Thoracic aorta (tissue), 2 donors: ENCODE results near the gene DAB2. TPM values are rescaled to one million over a fixed set of nuclear protein-coding genes. Genes with fewer than 3 reads are reported as not detected.
"Not testable (repeated sequence)": the region's sequence is repeated elsewhere in the genome, so short reads cannot be mapped to it uniquely, and the experiment has no call there.

Experiments
- ATAC-seq: fragments of 150-250 bp; one replicate; pipeline ENCODE4 v1.8.0; 2017; ENCODE audit warnings: low read depth; ENCODE audit not compliant: insufficient number of reproducible peaks, low FRiP score
- DNase-seq: peaks from one replicate; pipeline ENCODE4 v3.0.0-alpha.2; 2020; ENCODE audit warnings: low spot score
- H3K27ac ChIP-seq, 2 donors: fragments of 200-600 bp; sonication (generic); 1 replicate in 1 of 2; 2 replicates in 1 of 2; pipeline ENCODE4 v1.5.1; 2016; ENCODE audit warnings: mild to moderate bottlenecking in 2 of 2, moderate library complexity in 2 of 2
- H3K27me3 ChIP-seq: fragments of 200-600 bp; sonication (generic); replicated peaks from 2 replicates; pipeline ENCODE4 v1.6.0; 2016; ENCODE audit warnings: mild to moderate bottlenecking; ENCODE audit not compliant: insufficient read depth
- H3K36me3 ChIP-seq: fragments of 200-600 bp; sonication (generic); one replicate; pipeline ENCODE4 v1.5.1; 2016
- H3K4me1 ChIP-seq, 2 donors: fragments of 200-600 bp; sonication (generic); 1 replicate in 1 of 2; 2 replicates in 1 of 2; pipeline versions ENCODE4 v1.5.1 to v1.6.0; 2016; ENCODE audit warnings: low read depth in 2 of 2, mild to moderate bottlenecking in 1 of 2; ENCODE audit not compliant: control insufficient read depth in 1 of 2
- H3K4me3 ChIP-seq: fragments of 200-600 bp; sonication (generic); 2 replicates; pipeline ENCODE4 v1.5.1; 2016; ENCODE audit warnings: mild to moderate bottlenecking
- H3K9me3 ChIP-seq: fragments of 200-600 bp; sonication (generic); 2 replicates; pipeline ENCODE4 v1.5.1; 2016
- total RNA-seq, 2 donors: library from RNA; depleted of rRNA; stranded (reverse); fragments of >200 nt; gene quantifications; one replicate each; pipeline versions ENCODE4 v1.1.0 to v1.2.3, GENCODE V29; 2016
- TF ChIP-seq, protein P1 (sequence below): fragments of 200-600 bp; sonication (generic); IDR thresholded peaks from one replicate; pipeline ENCODE4 v1.5.1; 2019; ENCODE audit warnings: antibody characterized with exemption

Gene DAB2
- total RNA-seq, 2 donors from 2014 or later, result 162 to 187 TPM

DNA sequence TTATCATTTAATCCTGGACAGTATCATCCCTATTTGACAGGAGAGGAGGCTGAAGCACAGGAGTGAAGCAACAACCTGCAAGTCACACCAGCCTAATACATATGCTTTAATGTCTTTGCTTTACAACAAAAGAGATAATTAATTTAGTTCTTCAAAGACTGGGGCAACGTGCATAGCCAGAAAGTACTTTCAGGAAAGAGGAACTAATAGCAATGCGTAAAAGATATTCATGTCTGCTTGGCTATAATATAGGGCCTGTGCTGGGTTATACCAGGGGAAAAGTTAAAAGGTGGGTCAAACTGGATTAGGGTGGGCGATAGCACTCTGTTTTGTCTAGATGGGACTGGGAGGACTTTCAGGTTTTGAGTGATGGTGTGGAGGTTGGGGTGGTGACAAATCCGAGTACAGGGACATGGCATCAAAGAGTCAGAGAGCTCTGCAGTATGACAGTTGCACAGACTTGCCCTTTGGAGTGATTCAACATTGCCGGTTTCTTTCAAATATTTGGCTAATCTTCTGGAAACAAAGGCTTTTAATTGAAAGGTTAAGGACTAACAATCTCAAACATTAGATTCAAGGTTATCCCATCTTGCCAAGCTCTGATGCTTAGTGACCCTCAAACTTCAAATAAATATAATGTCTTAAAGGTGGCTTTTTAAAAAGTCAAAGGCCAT is 11.9 kb downstream of the DAB2 start:
- no peaks in the 10 kb centered on the region for H3K36me3 ChIP-seq
- H3K4me3 ChIP-seq, result no peak overlapping the region
- TF ChIP-seq, protein P1, sequence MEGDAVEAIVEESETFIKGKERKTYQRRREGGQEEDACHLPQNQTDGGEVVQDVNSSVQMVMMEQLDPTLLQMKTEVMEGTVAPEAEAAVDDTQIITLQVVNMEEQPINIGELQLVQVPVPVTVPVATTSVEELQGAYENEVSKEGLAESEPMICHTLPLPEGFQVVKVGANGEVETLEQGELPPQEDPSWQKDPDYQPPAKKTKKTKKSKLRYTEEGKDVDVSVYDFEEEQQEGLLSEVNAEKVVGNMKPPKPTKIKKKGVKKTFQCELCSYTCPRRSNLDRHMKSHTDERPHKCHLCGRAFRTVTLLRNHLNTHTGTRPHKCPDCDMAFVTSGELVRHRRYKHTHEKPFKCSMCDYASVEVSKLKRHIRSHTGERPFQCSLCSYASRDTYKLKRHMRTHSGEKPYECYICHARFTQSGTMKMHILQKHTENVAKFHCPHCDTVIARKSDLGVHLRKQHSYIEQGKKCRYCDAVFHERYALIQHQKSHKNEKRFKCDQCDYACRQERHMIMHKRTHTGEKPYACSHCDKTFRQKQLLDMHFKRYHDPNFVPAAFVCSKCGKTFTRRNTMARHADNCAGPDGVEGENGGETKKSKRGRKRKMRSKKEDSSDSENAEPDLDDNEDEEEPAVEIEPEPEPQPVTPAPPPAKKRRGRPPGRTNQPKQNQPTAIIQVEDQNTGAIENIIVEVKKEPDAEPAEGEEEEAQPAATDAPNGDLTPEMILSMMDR, result no peak
- peak overlapping the region in 1 of 2 donors; percentile 84 for H3K27ac ChIP-seq
- H3K4me1 ChIP-seq, result peaks cover 44 to 47% of the 10 kb centered on the region in 2 donors
- no peak for ATAC-seq
- H3K27me3 ChIP-seq, result no peaks in the 10 kb centered on the region
- no peaks in the 10 kb centered on the region for H3K9me3 ChIP-seq
- DNase-seq, result no peak

DNA sequence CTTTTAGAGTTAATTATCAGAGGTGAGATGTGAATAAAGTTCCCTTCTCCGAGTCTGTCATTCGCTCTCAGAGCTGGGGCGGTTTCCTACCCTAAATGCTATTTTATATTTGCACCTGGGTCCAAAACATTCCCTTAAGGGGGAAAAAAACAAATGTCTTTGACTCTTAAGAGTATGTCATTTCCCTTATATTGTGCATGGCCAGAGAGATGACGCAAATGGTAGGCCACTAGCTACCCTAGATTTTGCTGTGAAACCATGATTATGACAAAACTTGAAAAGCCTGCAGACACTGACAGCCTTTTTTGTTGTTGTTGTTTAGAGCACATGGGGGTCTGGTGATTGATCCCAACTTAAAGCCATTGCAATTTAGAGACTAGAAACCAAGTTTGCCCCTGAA is 12.8 kb downstream of the DAB2 start:
- H3K27ac ChIP-seq, result peak overlapping the region in 1 of 2 donors; percentile 84
- no peaks in the 10 kb centered on the region for H3K27me3 ChIP-seq
- no peaks in the 10 kb centered on the region for H3K36me3 ChIP-seq
- H3K9me3 ChIP-seq, result no peaks in the 10 kb centered on the region
- DNase-seq, result no peak
- no peak for ATAC-seq
- H3K4me3 ChIP-seq, result no peak overlapping the region
- TF ChIP-seq, protein P1, result no peak
- H3K4me1 ChIP-seq, result peaks cover 44 to 52% of the 10 kb centered on the region in 2 donors

DNA sequence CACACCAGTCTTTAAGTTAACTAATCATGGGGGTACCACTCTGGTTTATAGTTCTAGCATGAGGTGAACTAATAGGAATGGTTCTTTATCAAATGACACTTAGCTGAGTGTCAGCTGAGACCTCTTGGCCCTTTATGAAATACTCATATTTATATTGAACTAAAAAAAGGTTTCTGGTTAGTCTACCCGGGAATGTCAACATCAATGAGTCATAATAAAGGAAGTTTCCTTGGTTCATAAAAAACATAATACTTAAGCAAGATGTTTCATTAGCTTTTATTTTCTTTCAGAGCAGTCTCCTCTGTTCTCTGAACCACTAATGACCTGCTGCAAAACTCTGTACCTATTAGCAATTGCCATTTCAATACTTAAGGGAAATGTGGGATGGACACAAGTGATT is 13.7 kb downstream of the DAB2 start:
- ATAC-seq, result peak; percentile 95

DNA sequence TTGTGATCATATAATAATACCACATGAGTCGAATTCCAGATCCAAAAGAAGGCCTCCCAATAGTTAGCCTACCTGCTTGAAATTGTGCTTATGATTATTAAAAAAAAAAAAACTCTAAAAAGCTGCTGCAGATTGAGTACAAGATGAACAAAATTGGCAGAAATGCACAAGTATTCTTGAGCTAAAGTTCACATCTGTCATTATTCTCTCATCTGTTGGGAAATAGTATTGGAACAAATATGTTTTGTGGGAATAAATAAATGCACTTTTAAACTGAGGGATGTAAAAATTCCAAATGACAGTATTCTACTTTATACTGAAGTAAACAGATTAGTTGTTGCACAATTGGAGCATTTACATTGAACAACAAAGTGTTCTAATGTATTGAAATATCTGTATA is 15.7 kb downstream of the DAB2 start:
- ATAC-seq (no peak), DNase-seq (no peak)
- peak overlapping the region in 1 of 2 donors; percentile 84 for H3K27ac ChIP-seq
- H3K9me3 ChIP-seq, result no peaks in the 10 kb centered on the region
- no peaks in the 10 kb centered on the region for H3K36me3 ChIP-seq
- TF ChIP-seq, protein P1, result no peak
- no peak overlapping the region for H3K4me3 ChIP-seq
- peaks cover 40 to 52% of the 10 kb centered on the region in 2 donors for H3K4me1 ChIP-seq
- no peaks in the 10 kb centered on the region for H3K27me3 ChIP-seq

More for the DNA sequence above, 13.7 kb downstream of the DAB2 start:
- Histone ChIP-seq H3K27me3 (no peaks in the 10 kb centered on the region), H3K9me3 (no peaks in the 10 kb centered on the region), H3K36me3 (no peaks in the 10 kb centered on the region), H3K4me1 (peaks cover 44 to 52% of the 10 kb centered on the region in 2 donors), H3K4me3 (peak overlapping the region; percentile 41), H3K27ac (peak overlapping the region; percentile 58 to 84)
- DNase-seq, result no peak
- TF ChIP-seq, protein P1, result no peak

DNA sequence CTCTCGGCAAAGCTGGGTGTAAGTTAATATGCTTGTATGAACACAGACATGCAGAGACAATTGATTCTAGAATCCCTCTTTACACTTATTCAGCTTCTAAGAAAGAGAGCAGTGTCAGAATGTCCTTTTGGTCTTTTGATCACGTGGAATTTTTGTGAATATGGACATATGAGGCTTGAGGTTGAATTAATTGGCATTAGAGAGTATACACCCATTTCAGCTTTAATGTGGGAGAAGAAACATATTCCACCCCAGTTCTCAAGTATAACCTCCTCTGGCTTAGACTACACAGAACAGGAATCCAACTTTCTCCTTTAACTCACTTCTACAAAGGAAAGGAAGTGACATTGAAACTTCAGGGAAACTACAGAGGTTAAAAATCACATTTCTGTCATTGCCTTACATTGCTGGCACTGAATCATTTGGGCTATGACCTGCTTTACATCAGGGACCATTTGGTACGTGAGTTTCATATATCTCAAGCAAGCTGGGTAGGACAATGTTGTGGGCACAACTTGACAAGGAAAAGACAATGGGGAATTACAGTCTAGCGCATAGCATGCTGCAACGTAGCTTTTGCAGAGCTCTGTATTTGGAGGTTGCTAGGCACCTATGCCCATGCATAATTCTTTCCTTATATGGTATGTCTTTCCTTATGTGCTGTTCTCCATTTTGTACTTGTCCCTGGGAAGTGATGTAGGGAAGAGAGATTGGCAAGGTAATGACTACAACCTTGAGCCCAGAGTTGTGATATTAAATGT is 19.5 kb downstream of the DAB2 start:
- H3K4me1 ChIP-seq, result peaks cover 22 to 48% of the 10 kb centered on the region in 2 donors
- ATAC-seq, result no peak
- H3K9me3 ChIP-seq, result no peaks in the 10 kb centered on the region
- TF ChIP-seq, protein P1, result no peak
- H3K27me3 ChIP-seq, result no peaks in the 10 kb centered on the region
- H3K36me3 ChIP-seq, result no peaks in the 10 kb centered on the region
- no peak for DNase-seq
- no peak overlapping the region for H3K4me3 ChIP-seq
- no peak overlapping the region for H3K27ac ChIP-seq

DNA sequence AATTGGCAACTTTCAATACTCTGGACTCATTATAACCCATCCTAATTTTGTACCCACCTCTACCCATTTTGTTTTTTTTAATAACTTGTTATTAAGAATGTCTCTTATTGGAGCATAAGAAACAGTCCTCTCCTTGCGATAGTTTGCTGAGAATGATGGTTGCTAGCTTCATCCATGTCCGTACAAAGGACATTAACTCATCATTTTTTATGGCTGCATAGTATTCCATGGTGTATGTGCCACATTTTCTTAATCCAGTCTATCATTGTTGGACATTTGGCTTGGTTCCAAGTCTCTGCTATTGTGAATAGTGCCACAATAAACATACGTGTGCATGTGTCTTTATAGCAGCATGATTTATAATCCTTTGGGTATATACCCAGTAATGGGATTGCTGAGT is 21.0 kb downstream of the DAB2 start:
- not testable (repeated sequence) for H3K27me3 ChIP-seq, ATAC-seq, H3K9me3 ChIP-seq, H3K4me3 ChIP-seq, DNase-seq, H3K27ac ChIP-seq, H3K36me3 ChIP-seq
- peaks cover 27 to 48% of the 10 kb centered on the region in 2 donors for H3K4me1 ChIP-seq

DNA sequence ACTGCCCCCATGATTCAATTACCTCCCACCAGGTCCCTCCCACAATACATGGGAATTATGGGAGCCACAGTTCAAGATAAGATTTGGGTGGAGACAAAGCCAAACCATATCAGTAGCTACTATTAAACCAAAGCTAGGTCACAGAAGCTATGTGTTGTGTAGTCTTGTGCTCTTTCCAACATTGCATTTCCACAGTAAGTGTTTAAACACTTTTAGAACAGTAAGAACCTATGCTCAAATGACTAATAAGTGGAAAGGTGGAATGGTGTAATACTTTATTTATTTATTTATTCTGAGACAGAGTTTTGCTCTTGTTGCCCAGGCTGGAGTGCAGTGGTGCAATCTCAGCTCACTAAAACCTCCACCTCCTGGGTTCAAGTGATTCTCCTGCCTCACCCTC is 22.6 kb downstream of the DAB2 start:
- H3K27me3 ChIP-seq, H3K9me3 ChIP-seq, H3K4me3 ChIP-seq, DNase-seq, ATAC-seq, H3K36me3 ChIP-seq: not testable (repeated sequence)
- H3K27ac ChIP-seq, result peak overlapping the region in 1 of 2 donors; percentile 16
- H3K4me1 ChIP-seq, result peaks cover 36 to 46% of the 10 kb centered on the region in 2 donors
